Fibroblast of peridontal ligament (primary cell): ENCODE results near the gene HIVEP1.

Source experiments
- DNase-seq: peaks from one replicate; pipeline ENCODE4 v3.0.0-alpha.2; 2010; ENCODE audit errors: extremely low read depth

The HIVEP1 gene

DNA sequence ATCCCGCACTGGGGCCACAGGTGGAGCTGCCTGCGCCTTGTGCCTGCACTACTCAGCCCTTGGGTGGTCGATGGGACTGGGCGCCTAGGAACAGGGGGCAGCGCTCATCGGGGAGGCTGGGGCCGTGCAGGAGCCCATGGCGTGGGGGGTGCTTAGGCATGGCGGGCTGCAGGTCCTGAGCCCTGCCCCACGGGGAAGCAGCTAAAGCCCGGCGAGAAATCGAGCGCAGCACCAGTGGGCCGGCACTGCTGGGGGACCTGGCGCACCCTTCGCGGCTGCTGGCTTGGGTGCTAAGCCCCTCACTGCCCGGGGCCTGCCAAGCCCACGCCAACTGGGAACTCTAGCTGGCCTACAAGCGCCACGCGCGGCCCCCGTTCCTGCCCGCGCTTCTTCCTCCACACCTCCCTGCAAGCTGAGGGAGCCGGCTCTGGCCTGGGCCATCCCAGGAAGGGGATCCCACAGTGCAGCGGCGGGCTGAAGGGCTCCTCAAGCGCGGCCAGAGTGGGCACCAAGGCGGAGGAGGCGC, 5.8 kb downstream of the HIVEP1 start:
- no peak for DNase-seq

DNA sequence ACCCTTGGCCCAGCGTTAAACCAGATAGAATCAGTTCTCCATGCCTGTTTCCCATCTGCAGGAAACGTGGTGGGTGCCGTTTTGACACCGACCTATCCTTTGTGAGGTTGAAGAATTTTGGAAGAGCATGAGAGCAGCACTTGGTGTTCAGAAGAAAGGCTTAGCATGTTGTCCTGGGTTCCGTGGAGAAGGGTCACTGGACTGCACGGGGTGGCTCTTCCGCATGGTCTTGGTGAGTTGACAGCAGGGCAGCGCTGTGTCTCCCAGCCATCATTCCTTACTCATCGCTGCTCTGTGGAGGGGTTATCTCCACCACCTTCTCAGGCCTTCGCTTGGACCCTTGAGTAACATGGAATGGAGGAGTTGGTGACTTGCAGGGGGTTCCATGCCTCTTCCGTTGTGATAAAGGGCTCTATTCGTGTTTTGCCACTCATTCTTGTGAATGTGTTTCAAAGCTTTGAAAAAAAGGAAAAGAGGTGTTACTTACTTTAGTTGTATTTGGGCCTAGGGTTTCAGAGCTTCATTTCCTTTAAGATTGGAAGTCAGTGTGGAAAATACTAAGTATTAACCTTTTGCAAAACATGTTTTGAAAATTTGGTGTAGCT, 8.2 kb downstream of the HIVEP1 start:
- DNase-seq, result no peak

DNA sequence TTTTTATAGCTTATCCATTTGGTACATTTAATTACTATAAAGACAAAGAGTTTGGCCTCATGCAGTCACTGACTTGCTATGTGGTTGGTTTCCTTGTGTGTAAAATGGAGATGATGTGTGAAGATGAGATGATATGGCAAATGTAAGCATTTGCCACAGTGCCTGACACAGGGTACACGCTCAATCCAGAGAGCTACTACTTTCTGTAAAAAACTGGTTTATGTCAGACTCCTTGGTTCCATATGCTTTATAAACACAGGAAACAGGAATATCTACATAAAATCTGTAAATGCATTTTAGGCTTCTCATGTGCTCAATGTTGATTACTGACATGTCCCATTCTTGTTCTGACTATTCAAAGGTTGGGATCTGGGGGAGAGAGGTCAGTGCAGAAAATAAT, 10.4 kb downstream of the HIVEP1 start:
- DNase-seq, result no peak

DNA sequence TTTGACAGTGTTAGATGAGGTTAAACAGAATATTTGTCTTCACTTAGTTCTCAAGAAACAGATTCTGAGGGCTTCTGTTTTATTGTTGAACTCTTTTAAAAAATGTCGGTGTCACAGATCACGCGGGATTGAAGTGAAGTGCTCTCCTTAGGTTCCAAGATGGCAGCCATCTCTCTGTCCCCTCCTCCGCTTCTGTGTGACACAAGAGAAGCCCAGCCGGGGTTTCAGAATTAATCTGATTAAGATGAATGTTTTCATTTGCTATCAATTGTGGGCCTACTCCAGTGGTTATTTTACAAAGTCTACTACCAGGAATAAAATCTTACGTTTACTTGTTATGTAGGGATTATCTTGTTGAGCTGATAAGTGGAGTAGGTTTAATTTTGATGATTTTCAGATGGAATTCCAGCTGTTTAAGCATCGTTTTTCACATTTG, 10.9 kb downstream of the HIVEP1 start:
- DNase-seq, result no peak

DNA sequence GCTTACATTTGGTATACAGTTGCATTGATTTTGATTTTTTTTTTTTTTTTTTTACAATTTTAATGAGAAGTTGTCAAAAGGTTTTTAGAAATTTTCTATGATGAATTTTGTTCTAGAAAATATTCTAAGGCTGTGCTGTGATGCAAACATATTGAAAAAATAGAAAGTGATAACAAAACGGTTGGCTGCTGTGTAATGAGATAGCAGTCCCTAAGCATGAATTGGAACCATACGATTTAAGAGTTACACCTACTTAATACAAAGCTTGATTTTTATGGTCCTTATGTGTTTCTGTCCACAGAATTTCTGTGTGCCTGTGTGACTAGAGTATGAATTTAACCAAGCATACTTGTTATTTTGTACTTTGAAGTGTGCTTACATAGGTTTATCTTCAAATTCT, 12.1 kb downstream of the HIVEP1 start:
- DNase-seq, result no peak

DNA sequence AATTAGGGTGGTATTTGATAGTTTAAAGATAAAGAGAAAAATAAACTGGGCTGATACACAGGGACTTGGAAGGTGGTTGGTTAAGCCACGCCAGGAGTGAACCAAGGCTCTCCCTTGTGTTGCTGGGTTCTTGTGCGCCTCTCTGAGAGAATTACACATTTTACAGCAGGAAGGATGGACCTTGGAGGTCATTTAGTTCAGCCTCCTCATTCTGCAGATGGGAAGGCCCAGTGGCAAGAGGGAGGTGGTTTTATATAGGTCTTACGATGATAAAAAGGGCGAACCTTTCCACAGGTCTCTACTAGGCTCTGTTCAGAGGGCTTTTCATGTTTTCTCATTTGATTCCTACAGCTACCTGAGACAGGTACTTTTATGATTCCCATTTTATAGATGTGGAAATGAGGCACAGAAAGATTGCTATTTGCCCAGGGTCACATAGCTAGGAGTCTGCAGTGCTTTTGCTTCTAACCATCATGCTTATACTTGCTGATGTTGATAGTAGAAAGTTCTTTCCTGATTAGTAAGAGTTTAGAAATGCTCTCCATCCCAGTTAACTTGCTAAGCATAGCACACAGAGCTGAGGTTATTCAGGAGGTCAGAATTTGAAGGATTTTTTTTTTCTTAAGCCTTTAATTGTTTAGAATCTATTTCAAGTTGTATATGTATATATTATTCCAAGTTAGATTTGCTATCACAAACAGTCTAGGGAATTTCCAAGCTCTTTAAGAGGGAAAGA, 12.8 kb downstream of the HIVEP1 start:
- DNase-seq, result peak; percentile 88

DNA sequence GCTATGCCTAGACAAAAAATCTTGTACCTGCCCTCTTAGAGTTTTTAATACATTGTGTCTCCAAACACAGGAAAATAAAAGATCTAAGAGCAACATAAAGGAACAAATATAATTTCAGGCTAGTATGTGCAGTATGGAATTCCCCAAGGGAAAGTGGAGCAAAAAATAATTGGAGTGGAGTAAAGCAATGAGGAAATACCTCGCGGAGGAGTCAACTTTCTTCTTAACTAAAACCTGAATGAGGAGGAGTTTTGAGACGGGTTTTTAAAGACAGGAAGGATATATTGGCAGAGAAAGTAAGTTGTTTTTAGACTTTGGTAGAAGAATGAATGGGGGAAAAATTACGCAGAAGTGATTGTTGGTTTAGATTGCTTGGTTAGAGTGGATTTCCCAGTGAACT, 14.0 kb downstream of the HIVEP1 start:
- DNase-seq, result peak; percentile 18

DNA sequence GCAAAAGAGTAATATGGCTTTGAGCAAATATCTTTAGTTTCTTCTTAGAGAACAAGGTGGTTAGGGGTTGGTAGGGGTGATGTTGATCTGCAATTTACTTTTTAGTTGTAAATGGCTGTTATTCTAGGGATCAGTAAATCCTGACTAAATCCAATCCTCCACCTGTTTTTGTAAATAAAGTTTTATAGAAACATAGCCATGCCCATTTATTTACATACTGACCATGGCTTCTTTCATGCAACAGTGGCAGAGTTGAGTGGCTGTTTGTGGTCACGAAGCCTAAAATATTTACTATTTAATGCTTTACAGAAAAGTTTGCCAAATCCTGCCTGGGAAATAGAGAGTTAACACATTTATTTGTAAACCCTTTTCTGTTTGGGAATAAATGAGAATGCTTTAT, 14.7 kb downstream of the HIVEP1 start:
- DNase-seq, result no peak

DNA sequence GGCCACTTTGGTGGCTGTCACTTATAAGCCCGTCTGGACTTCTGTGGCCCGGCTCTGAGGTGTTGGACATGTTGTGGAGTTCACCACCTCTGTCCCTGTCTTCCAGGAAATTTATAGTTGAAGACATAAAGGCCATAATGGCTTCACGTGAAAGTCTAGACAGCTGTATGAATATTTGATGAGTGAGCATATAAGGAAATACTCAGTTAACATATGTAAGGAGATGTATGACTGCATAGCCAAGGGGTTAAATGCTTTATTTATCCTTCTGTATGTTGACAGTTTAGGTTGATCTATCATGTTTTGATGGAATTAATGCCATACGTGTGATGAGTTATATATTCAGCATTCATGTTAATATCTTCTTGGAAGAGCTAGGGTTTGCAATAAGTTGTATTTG, 16.1 kb downstream of the HIVEP1 start:
- DNase-seq, result no peak

DNA sequence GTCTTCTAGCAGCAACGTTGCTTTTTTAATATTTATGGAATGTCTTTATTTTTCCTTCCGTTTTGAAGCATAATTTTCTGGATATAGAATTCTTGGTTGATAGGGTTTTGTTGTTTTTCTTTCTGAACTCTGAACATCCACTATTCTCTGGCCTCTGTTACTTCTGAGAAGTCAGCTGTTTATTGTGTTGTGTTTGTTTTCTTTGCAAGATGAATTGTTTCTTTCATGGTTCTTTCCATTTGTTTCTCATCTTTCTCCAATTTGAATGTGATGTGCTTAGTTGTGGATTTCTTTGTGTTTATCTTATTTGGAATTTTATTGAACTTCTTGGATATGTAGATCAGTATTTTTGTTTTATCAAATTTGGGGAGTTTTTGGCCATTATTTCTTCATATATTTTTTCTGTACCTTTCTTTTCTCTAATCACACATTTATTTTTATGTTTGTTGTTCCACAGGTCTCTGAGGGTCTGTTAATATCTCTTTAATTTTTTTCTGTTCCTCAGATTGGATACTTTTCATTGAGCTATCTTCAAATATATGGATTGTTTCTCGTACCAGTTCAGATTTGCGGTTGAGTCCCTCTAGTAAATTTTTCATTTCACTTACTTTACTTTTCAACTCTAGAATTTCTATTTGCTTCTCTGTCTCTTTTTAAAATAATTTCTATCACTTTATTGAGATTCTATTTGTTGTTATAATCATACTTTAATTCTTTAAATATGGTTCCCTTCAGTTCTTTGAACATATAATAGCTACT, 18.0 kb downstream of the HIVEP1 start:
- no peak for DNase-seq

DNA sequence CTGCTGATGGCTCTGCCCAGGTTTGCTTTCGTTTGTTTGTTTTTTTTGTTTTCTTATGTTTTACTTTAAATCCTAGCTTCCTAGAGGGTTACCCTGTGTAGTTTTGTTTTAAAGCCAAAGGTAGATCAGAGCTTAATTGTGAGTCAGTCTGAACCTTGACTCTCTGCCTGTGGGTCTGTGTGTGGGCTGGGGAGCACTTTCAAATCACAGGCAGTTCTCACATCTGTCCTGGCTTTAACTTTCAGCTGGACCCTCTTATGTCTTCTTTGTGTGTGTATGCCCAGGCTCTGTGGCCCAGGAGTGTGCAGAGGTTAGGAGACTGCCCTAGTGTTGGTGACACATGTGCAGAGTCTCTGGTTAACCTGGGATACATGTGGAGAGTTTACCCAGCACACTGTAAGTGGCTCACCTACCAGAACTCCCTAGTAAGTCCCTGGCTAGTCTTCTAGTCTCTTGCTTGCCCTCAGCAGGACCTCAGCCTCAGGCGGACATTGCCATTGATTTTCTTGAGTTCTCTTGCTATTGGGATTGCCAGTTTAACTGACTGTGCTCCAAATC, 19.0 kb downstream of the HIVEP1 start:
- DNase-seq, result no peak

DNA sequence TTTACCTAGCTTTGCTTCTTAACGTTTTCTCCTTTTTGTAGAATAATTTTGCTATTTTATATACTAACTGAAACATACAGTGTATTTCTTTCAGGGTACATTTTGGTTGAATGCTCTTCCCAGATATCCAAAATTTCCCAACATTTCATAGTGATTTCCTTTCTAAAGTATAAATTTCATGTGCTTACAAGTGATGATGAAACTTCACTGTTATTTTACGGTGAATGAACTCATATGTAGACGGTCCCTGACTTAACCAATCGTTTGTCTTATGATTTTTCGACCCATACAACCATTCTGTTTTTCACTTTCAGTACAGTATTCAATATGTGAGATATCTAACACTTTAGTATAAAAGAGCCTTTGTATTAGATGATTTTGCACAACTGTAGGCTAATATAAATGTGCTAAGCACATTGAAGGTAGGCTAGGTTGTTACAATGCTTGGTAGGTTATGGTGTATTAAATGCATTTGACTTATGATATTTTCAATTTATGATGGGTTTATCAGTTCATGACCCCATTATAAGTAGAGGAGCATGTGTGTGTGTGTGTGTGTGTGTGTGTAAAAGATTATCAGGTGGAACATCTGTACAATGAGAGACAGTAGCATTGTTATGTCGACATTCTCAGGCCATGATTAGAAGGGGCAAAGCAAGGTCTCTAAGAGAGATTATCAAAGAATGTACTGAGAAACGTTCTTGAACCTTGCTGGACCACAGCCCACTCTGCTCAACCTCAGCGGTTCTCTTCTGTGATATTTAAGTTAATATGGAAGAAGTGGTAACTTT, 20.9 kb downstream of the HIVEP1 start:
- peak; percentile 15 for DNase-seq

DNA sequence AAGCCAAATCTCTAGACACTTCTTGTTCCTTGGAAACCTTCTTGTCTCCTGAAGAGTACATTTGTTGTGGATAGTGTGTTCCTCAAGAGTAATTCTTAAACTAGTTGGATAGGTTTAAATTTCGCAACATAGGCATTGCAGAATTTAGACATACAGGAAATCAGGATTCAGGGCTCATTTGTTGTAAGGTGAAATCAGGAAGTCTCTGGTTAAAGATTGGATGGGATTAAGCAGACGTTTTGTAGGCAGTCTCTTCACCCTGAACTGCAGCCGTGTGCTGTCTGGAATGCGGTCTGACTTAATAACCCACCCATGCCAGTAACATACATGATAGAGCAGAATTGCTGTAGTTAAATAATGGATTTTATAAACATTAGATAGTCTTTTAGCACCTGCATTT, 21.7 kb downstream of the HIVEP1 start:
- DNase-seq, result peak; percentile 33

DNA sequence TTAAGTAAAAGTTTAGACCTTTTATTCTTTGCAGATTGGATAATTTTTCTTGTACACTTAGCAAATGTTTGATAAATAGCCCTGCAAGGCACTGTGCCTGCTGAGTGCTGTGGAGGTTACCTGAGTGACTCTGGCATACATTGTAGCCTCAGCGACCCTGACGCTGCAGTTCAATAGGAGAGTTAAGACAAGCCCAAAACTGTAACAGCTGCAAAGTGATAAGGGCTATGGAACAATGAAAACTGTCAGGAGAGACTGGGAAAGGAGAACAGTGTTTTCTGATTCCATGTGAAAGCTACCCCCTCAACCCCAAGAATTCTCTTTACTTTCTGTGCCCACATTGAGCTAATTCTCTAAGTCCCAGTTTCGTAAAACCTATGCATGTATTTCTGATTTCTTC, 22.2 kb downstream of the HIVEP1 start:
- DNase-seq, result no peak

DNA sequence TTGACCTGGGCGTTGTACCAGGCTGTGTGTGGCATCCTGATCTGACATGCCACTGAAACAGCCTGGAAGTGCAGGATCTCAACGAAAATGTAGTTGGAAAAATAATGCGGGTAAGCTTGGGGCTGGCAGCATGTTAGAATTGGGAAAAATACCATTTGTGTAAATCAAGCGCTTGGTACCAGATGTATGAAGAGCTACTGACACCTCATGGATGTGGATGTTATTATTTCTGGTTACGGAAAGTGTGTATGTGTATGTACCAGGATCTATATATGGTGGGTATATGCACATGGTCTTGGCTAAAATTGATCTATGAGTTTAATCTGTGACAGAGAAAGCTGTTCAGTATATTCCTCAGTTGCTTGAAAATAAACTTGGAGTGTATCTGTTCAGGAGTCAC, 22.7 kb downstream of the HIVEP1 start:
- DNase-seq, result peak; percentile 44

DNA sequence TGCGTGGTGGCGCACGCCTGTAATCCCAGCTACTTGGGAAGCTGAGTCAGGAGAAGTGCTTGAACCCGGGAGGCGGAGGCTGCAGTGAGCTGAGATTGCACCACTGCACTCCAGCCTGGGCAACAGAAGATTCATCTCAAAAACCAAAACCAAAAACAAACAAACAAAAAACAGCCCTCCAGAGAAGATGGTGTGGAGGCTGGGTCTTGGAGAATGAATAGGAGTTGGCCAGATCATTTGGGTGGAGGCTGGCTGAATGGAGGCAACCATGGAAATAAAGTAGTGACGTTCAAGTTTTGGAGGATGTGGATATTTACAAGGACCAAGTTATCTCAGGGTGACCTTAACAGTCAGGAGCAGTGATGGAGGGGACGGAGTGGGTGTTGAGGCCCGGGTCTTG, 24.7 kb downstream of the HIVEP1 start:
- no peak for DNase-seq

DNA sequence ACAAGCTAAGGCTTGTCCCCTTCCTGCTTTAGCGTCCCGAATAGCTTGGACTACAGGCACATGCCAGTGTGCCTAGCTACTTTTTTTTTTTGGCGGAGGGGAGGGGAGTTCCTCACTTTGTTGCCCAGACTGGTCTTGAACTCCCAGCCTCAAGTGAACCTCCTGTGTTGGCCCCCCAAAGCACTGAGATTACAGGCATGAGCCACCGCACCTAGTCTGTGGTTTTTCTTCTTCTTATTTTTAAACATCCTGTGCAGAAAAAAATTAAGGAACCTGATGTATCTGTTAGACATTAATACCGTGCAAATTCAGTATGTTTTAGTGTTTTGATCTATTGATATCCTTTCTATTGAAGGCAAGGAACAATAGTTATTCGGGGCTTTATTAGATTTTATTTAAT, 25.7 kb downstream of the HIVEP1 start:
- no peak for DNase-seq

DNA sequence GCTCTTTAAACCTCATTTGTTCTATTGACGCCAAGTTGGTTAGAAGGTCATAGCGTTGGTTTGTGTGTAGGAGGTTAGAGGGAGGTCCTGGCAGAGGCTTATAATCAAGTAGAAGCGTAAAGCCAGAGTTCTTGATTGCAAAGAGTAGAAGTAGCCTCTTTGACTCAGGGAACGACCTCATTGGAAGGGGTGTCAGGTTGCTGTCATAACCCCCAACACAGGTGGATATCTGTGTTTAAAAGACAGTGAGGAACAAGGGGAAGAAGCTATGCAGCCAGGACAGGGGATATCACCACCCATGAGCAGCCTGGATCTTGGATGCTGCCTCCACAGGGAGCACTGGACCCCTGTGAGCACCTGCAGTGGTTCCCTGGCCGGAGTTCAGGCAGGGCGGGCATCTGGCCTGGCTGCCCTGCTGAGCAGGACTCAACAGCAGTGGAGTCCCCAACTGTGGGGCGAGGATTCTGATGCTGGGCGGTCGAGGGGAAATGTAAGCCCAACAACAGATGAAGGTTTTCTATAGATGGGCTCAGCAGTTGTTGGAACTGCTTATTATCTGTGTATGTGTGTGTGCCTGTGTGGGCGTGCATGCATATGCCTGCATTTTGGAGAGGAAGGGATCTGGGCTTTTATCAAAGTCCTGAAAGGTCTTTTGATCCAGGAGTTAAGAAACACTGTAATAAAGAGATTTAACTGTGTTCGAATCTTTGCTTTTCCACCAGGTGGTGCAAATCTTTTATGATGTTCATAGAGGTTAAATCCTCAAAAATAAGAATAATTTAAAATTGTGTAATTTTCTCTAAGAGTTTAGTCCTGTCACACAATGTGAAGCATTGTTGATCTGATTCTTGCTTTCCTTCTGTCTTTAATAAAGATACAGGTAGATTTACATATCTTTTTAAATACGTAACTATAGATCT, 27.7 kb downstream of the HIVEP1 start:
- DNase-seq, result peak; percentile 28

DNA sequence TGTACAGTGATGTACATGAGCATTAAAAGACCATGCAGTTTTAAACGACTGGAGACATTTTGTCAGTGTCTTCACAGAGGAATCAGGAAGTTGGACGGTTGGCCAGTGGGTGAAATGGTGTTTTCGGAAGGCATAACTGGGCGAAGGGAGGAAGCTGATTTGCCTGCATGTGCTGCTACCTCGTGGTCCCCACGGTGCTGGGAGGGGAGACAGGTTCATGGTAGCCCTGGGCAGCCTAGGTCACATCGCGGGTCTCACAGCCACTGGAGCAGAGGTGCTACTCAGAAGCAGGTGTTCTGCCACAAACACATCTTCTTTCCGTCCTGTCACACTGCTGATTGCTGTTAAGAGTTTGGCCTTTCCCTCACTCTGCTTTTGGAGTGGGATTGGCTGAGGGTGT, 35.2 kb downstream of the HIVEP1 start:
- DNase-seq, result no peak

DNA sequence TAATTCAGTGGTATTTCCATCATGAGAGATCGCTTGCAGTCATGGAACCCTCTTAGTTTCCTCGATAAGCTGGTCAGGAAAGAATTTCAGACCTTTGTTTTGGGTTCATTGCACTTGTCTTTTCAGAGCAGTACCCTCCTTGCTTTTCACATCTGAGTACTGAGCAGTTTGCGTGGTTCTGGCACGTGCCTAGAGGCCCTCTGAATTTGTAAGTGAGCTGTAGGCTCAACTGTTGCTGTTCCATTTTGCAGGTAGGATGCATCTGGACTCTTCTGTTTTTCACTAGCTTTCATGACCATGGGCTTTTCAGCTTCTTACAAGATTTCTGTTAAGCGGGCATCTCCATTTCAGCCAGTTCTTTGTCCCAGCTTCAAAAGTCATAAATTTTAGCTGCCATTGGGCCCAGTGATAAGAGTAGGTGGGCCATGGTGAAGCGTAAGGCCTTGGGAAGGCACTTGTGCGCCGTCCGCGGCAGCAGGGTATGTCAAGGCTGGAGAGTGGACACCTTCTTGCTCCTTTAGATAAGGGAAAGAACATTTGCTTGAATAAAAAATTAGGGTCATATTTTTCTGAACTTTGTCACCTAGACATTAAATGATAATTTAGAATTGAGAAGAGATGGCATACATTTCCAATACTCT, 35.8 kb downstream of the HIVEP1 start:
- no peak for DNase-seq
